Left kidney (tissue), 8 donors: ENCODE results near the gene DEFB129. TPM values are rescaled to one million over a fixed set of nuclear protein-coding genes. Genes with fewer than 3 reads are reported as not detected.
"Not testable (repeated sequence)": the region's sequence is repeated elsewhere in the genome, so short reads cannot be mapped to it uniquely, and the experiment has no call there.

ENCODE experiments used
- DNase-seq: peaks from one replicate; pipeline ENCODE4 v3.0.0-alpha.2; 2013
- long read RNA-seq, 8 donors: transcript quantifications; one replicate each; lab custom pipeline, GENCODE V29; 2026
- polyA plus RNA-seq: library from polyadenylated mRNA; unstranded; fragments of 120-200 nt; gene quantifications from one replicate; pipeline ENCODE4 v1.2.1, GENCODE V29; 2013; ENCODE audit not compliant: insufficient read length

Gene DEFB129
- polyA plus RNA-seq, result not detected
- long read RNA-seq, donor 1, result 0 reads
- long read RNA-seq, donor 2, result 0 reads
- long read RNA-seq, donor 3, result 0 reads
- long read RNA-seq, donor 4, result 0 reads
- long read RNA-seq, donor 5, result 0 reads
- long read RNA-seq, donor 6, result 0 reads
- long read RNA-seq, donor 7, result 0 reads
- long read RNA-seq, donor 8, result 0 reads

GRCh38 chr20:226958-227357 lies at the start of gene DEFB129:
DEFB129 (plus strand) TSS chr20:227258; CDS start chr20:227289, 31 bp downstream.
- DNase-seq, result no peak

- no peak for DNase-seq
Observed at GRCh38 chr20:184288-184687, 42.8 kb upstream of the DEFB129 start.

- DNase-seq, result no peak
Observed at GRCh38 chr20:187733-188132, 39.3 kb upstream of the DEFB129 start.

GRCh38 chr20:189611-190010 lies 37.4 kb upstream of the DEFB129 start, which contains the start of gene DEFB128:
DEFB128 (minus strand) TSS chr20:189711; CDS start chr20:189623, 88 bp downstream.
- DNase-seq, result no peak

- DNase-seq, result no peak
Observed at GRCh38 chr20:198225-198624, 28.8 kb upstream of the DEFB129 start.

GRCh38 chr20:199996-200395 lies 27.1 kb upstream of the DEFB129 start:
- no peak for DNase-seq

GRCh38 chr20:203630-204029 lies 23.4 kb upstream of the DEFB129 start:
- not testable (repeated sequence) for DNase-seq

- DNase-seq, result peak; percentile 24
Observed at GRCh38 chr20:208942-209566, 18.0 kb upstream of the DEFB129 start.

GRCh38 chr20:210809-211502 lies 16.1 kb upstream of the DEFB129 start:
- no peak for DNase-seq

- no peak for DNase-seq
Observed at GRCh38 chr20:214383-214782, 12.7 kb upstream of the DEFB129 start.

GRCh38 chr20:215796-216195 lies 11.3 kb upstream of the DEFB129 start:
- no peak for DNase-seq

GRCh38 chr20:217266-217665 lies 9.8 kb upstream of the DEFB129 start:
- no peak for DNase-seq

- DNase-seq, result peak; percentile 11
Observed at GRCh38 chr20:219290-220115, 7.6 kb upstream of the DEFB129 start.

GRCh38 chr20:221258-221830 lies 5.7 kb upstream of the DEFB129 start:
- no peak for DNase-seq

- not testable (repeated sequence) for DNase-seq
Observed at GRCh38 chr20:225879-226278, 1.2 kb upstream of the DEFB129 start.

GRCh38 chr20:227439-228105 lies 514 bp downstream of the DEFB129 start:
- DNase-seq, result no peak

- no peak for DNase-seq
Observed at GRCh38 chr20:235891-236290, 8.8 kb downstream of the DEFB129 start.

GRCh38 chr20:237489-237888 lies 10.4 kb downstream of the DEFB129 start:
- no peak for DNase-seq

- DNase-seq, result no peak
Observed at GRCh38 chr20:237929-238328, 10.9 kb downstream of the DEFB129 start.

GRCh38 chr20:242905-243304 lies 15.8 kb downstream of the DEFB129 start:
- no peak for DNase-seq

- DNase-seq, result no peak
Observed at GRCh38 chr20:251354-251753, 24.3 kb downstream of the DEFB129 start.

GRCh38 chr20:252801-253200 lies 25.7 kb downstream of the DEFB129 start:
- DNase-seq, result no peak
